Measurements from ENCODE around the gene MCF2L2. TPM values are rescaled to one million over a fixed set of nuclear protein-coding genes. Genes with fewer than 3 reads are reported as not detected.

The MCF2L2 gene
- total RNA-seq, 1 donor from 2014 or later = 18.1 TPM

DNA sequence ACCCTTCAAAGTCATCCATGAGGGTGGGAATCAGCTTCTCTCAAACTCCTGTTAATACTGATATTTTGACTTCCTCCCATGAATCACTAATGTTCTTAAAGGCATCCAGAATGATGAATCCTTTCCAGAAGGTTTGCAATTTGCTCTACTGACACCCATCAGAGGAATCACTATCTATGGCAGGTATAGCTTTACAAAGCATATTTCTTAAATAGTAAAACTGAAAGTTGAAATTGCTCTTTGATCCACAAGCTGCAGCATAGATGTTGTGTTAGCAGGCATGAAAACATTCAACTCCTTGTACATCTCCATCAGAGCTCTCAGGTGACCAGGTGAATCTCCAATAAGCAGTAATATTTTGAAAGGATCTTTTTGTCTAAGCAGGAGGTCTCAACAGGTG is 109.0 kb downstream of the MCF2L2 start:
- no peaks in the 10 kb centered on the region for H3K27me3 Mint-ChIP-seq (ENCODE audit: unreplicated experiment)
- H3K27ac Mint-ChIP-seq (ENCODE audit: unreplicated experiment) = no peak overlapping the region
- H3K4me1 Mint-ChIP-seq (ENCODE audit: low read depth, unreplicated experiment) = peaks cover 3% of the 10 kb centered on the region
- TF ChIP-seq, protein P1, sequence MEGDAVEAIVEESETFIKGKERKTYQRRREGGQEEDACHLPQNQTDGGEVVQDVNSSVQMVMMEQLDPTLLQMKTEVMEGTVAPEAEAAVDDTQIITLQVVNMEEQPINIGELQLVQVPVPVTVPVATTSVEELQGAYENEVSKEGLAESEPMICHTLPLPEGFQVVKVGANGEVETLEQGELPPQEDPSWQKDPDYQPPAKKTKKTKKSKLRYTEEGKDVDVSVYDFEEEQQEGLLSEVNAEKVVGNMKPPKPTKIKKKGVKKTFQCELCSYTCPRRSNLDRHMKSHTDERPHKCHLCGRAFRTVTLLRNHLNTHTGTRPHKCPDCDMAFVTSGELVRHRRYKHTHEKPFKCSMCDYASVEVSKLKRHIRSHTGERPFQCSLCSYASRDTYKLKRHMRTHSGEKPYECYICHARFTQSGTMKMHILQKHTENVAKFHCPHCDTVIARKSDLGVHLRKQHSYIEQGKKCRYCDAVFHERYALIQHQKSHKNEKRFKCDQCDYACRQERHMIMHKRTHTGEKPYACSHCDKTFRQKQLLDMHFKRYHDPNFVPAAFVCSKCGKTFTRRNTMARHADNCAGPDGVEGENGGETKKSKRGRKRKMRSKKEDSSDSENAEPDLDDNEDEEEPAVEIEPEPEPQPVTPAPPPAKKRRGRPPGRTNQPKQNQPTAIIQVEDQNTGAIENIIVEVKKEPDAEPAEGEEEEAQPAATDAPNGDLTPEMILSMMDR (IDR thresholded peaks at IDR 0.05; ENCODE audit: partially characterized antibody, unreplicated experiment) = no peak
- H3K9me3 Mint-ChIP-seq (ENCODE audit: unreplicated experiment) = no peaks in the 10 kb centered on the region
- H3K36me3 Mint-ChIP-seq (ENCODE audit: unreplicated experiment) = no peaks in the 10 kb centered on the region
- no peak overlapping the region for H3K4me3 Mint-ChIP-seq (ENCODE audit: unreplicated experiment)
- DNase-seq = no peak

DNA sequence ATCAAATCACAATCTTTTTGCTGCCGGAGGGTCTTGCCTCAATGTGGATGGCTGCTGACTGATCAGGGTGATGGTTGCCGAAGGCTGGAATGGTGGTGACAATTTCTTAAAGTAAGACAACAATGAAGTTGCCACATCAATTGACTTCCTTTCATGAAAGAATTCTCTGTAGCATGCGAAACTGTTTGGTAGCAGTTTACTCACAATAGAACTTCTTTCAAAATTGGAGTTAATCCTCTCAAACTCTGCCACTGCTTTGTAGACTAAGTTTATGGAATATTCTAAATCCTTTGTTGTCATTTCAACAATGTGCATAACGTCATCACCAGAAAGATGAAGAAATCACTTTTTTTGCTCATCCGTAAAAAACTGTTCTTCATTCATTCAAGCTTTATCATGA is 109.5 kb downstream of the MCF2L2 start:
- Mint-ChIP-seq H3K27ac (ENCODE audit: unreplicated experiment) (no peak overlapping the region), H3K9me3 (ENCODE audit: unreplicated experiment) (peaks cover 1% of the 10 kb centered on the region), H3K4me1 (ENCODE audit: low read depth, unreplicated experiment) (peaks cover 4% of the 10 kb centered on the region), H3K4me3 (ENCODE audit: unreplicated experiment) (no peak overlapping the region), H3K36me3 (ENCODE audit: unreplicated experiment) (no peaks in the 10 kb centered on the region), H3K27me3 (ENCODE audit: unreplicated experiment) (no peaks in the 10 kb centered on the region)
- TF ChIP-seq, protein P1 (IDR thresholded peaks at IDR 0.05; ENCODE audit: partially characterized antibody, unreplicated experiment) = no peak
- DNase-seq = no peak

DNA sequence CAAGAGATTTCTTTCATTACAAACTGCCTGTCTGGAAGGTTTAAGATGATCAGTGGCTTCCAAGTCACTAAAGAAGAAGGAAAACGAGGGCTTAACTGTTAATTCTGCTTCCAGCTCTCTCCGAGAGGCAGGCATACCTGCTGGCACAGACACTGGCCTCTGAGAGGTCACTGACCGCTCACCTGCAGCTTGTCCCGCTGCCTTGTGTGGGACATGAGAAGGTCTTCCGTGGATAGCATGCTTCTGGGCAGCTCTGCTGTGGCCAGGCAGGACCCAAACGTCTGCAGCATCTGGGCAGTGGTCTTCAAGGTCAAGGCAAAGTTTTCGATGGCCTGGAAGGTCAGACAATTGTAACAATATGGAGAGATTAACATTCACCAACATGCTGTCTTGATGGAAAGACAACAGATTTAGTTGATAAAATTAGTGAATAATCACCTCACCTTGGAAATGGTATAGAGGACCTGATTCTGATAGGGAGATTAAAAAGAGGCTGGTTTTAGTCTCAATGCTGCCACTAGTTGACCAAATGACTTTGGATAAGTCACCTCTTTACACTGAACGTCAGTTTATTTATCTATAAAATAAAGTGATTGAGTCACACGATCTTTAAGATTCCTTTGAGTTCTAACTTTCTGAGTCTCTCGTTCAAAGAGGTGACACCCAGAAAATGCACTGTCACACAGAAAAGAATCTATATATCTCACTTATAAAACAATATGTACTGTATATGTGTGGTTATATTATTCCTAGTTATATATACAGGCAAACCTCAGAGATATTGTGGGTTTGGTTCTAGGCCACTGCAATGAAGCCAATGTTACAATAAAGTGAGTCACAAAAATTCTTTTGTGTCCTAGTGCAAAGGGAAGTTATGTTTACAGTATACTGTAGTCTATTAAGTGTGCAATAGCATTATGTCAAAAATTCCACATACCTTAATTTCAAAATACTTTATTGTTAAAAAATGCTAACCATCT is 110.2 kb downstream of the MCF2L2 start:
- Mint-ChIP-seq H3K4me3 (ENCODE audit: unreplicated experiment) (no peak overlapping the region), H3K36me3 (ENCODE audit: unreplicated experiment) (no peaks in the 10 kb centered on the region), H3K9me3 (ENCODE audit: unreplicated experiment) (peaks cover 2% of the 10 kb centered on the region), H3K27ac (ENCODE audit: unreplicated experiment) (no peak overlapping the region), H3K27me3 (ENCODE audit: unreplicated experiment) (no peaks in the 10 kb centered on the region), H3K4me1 (ENCODE audit: low read depth, unreplicated experiment) (peaks cover 4% of the 10 kb centered on the region)
- no peak for DNase-seq
- TF ChIP-seq, protein P1 (IDR thresholded peaks at IDR 0.05; ENCODE audit: partially characterized antibody, unreplicated experiment) = no peak

DNA sequence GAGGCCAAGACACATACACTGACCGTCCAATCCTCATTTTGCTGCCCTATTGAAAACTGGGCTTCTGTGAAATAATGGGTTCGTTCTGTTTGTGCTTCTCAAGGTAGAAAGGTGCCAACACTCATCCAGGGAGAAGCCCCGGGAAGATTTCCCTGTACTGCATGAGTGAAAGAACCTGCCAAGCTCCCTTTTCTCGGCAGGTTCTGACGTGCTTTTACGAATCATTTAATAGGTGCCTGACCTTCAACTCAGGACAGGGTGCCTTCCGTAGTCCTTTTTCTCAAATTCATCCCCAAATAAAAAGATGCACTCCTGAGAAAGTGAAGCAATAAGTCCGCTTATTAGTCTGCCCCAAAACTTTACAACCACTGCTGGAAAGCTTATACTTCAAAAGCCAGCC is 111.1 kb downstream of the MCF2L2 start:
- H3K27me3 Mint-ChIP-seq (ENCODE audit: unreplicated experiment) = no peaks in the 10 kb centered on the region
- H3K4me1 Mint-ChIP-seq (ENCODE audit: low read depth, unreplicated experiment) = peaks cover 4% of the 10 kb centered on the region
- no peaks in the 10 kb centered on the region for H3K36me3 Mint-ChIP-seq (ENCODE audit: unreplicated experiment)
- no peak for DNase-seq
- H3K9me3 Mint-ChIP-seq (ENCODE audit: unreplicated experiment) = peaks cover 2% of the 10 kb centered on the region
- no peak overlapping the region for H3K4me3 Mint-ChIP-seq (ENCODE audit: unreplicated experiment)
- no peak overlapping the region for H3K27ac Mint-ChIP-seq (ENCODE audit: unreplicated experiment)
- TF ChIP-seq, protein P1 (IDR thresholded peaks at IDR 0.05; ENCODE audit: partially characterized antibody, unreplicated experiment) = no peak

DNA sequence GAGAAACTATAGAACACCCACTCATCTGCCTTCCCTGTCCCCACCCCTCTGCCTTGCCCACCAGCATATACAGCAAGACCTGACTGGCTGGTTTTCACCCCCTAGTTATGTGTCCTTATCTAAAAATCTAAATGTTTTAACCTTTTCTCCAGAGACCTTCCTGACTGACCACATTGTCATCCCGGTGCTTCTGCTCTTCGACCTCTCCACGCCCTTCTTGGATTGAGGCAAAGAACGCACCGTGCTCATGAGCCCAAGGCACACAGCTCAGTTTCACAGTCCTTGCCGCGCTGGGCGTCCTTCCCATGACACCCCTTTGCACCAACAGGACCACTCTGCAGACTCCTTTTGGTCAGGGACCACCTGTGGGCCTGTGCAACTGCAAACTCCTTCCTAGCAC is 112.7 kb downstream of the MCF2L2 start:
- no peak for DNase-seq
- H3K4me3 Mint-ChIP-seq (ENCODE audit: unreplicated experiment) = no peak overlapping the region
- no peak overlapping the region for H3K27ac Mint-ChIP-seq (ENCODE audit: unreplicated experiment)
- H3K4me1 Mint-ChIP-seq (ENCODE audit: low read depth, unreplicated experiment) = peaks cover 4% of the 10 kb centered on the region
- H3K36me3 Mint-ChIP-seq (ENCODE audit: unreplicated experiment) = peaks cover 5% of the 10 kb centered on the region
- TF ChIP-seq, protein P1 (IDR thresholded peaks at IDR 0.05; ENCODE audit: partially characterized antibody, unreplicated experiment) = no peak
- H3K27me3 Mint-ChIP-seq (ENCODE audit: unreplicated experiment) = no peaks in the 10 kb centered on the region
- peaks cover 2% of the 10 kb centered on the region for H3K9me3 Mint-ChIP-seq (ENCODE audit: unreplicated experiment)
